ENCODE measurements around the gene FREM2. TPM values are rescaled to one million over a fixed set of nuclear protein-coding genes. Genes with fewer than 3 reads are reported as not detected.

The FREM2 gene
- total RNA-seq, 2 experiments from 2014 or later = not detected

GRCh38 chr13:38667526-38668109, 19.3 kb upstream of the FREM2 start:
- BruUV-seq (replicated peaks) = no TSS peak
- POLR2A ChIA-PET = no interaction called here

GRCh38 chr13:38669234-38669964, 17.5 kb upstream of the FREM2 start:
- no peak overlapping the region for H2AFZ ChIP-seq (ENCODE audit: low read length)
- H3K9me2 ChIP-seq (ENCODE audit: insufficient read depth, low read length) = no peaks in the 10 kb centered on the region
- DNase-seq (ENCODE audit: low spot score) = no peak
- intact Hi-C loops (cut with micrococcal nuclease; ENCODE audit: unreplicated experiment) = no loop called here
- no peaks in the 10 kb centered on the region for H3K4me1 ChIP-seq (ENCODE audit: insufficient read depth, low read length, poor library complexity, severe bottlenecking)
- H3K4me2 ChIP-seq (ENCODE audit: low read length) = no peak overlapping the region
- H3K9me3 ChIP-seq (ENCODE audit: low read length) = no peaks in the 10 kb centered on the region
- no peaks in the 10 kb centered on the region for H3K79me2 ChIP-seq (ENCODE audit: insufficient read depth, low read depth, low read length)
- no TSS peak for BruUV-seq (replicated peaks)
- TF ChIP-seq EZH2phosphoT487 (IDR thresholded peaks at IDR 0.05; ENCODE audit: borderline replicate concordance, low read depth, low read length) (no peak), CTCF (conservative IDR thresholded peaks at IDR 0.05; ENCODE audit: low read length) (no peak)
- CTCF ChIA-PET (ENCODE audit: unreplicated experiment) = no interaction called here
- H3K27ac ChIP-seq (ENCODE audit: low read depth, low read length, poor library complexity, severe bottlenecking) = no peak overlapping the region
- no peak overlapping the region for H3K4me3 ChIP-seq (ENCODE audit: low read depth, low read length, poor library complexity, severe bottlenecking)
- no peaks in the 10 kb centered on the region for H3K36me3 ChIP-seq (ENCODE audit: insufficient read depth, low read length)
- H4K20me1 ChIP-seq (ENCODE audit: insufficient read depth, low read length) = no peaks in the 10 kb centered on the region
- POLR2A ChIA-PET = no interaction called here

More at GRCh38 chr13:38667526-38668109, 19.3 kb upstream of the FREM2 start:
- Histone ChIP-seq H3K4me2 (ENCODE audit: low read length) (no peak overlapping the region), H3K79me2 (ENCODE audit: insufficient read depth, low read depth, low read length) (no peaks in the 10 kb centered on the region), H3K9me3 (ENCODE audit: low read length) (no peaks in the 10 kb centered on the region), H4K20me1 (ENCODE audit: insufficient read depth, low read length) (no peaks in the 10 kb centered on the region), H3K36me3 (ENCODE audit: insufficient read depth, low read length) (no peaks in the 10 kb centered on the region), H3K4me3 (ENCODE audit: low read depth, low read length, poor library complexity, severe bottlenecking) (no peak overlapping the region), H3K9me2 (ENCODE audit: insufficient read depth, low read length) (no peaks in the 10 kb centered on the region), H2AFZ (ENCODE audit: low read length) (no peak overlapping the region), H3K4me1 (ENCODE audit: insufficient read depth, low read length, poor library complexity, severe bottlenecking) (no peaks in the 10 kb centered on the region), H3K27ac (ENCODE audit: low read depth, low read length, poor library complexity, severe bottlenecking) (no peak overlapping the region)
- no peak for DNase-seq (ENCODE audit: low spot score)
- TF ChIP-seq CTCF (conservative IDR thresholded peaks at IDR 0.05; ENCODE audit: low read length) (no peak), EZH2phosphoT487 (IDR thresholded peaks at IDR 0.05; ENCODE audit: borderline replicate concordance, low read depth, low read length) (no peak)
- intact Hi-C loops (cut with micrococcal nuclease; ENCODE audit: unreplicated experiment) = no loop called here
- CTCF ChIA-PET (ENCODE audit: unreplicated experiment) = no interaction called here

DNA sequence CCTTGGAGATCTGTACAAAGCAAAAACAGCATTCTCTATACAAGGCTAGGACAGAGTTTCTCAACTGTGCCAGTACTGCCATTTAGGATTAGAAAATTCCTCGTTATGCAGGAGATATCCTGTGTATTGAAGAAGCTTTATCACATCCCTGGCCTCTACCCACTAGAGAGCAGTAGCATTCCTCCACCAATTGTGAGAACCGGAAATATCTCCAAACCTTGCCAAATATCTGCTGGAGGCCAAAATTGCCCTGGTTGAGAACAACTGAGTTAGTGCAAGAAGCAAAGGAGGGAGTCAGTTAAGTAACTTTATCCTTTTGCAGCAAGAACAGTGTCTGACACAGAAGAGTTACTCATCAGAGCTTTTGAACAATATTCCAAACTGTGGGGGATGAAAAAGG, 16.2 kb upstream of the FREM2 start:
- no peak for TF ChIP-seq CTCF (conservative IDR thresholded peaks at IDR 0.05; ENCODE audit: low read length)
- TF ChIP-seq EZH2phosphoT487 (IDR thresholded peaks at IDR 0.05; ENCODE audit: borderline replicate concordance, low read depth, low read length) = no peak
- H3K4me2 ChIP-seq (ENCODE audit: low read length) = no peak overlapping the region
- CTCF ChIA-PET (ENCODE audit: unreplicated experiment) = no interaction called here
- no peak overlapping the region for H3K27ac ChIP-seq (ENCODE audit: low read depth, low read length, poor library complexity, severe bottlenecking)
- no peaks in the 10 kb centered on the region for H3K79me2 ChIP-seq (ENCODE audit: insufficient read depth, low read depth, low read length)
- no peak overlapping the region for H3K4me3 ChIP-seq (ENCODE audit: low read depth, low read length, poor library complexity, severe bottlenecking)
- H3K9me3 ChIP-seq (ENCODE audit: low read length) = no peaks in the 10 kb centered on the region
- H3K4me1 ChIP-seq (ENCODE audit: insufficient read depth, low read length, poor library complexity, severe bottlenecking) = no peaks in the 10 kb centered on the region
- DNase-seq (ENCODE audit: low spot score) = no peak
- intact Hi-C loops (cut with micrococcal nuclease; ENCODE audit: unreplicated experiment) = no loop called here
- H3K9me2 ChIP-seq (ENCODE audit: insufficient read depth, low read length) = no peaks in the 10 kb centered on the region
- H3K36me3 ChIP-seq (ENCODE audit: insufficient read depth, low read length) = no peaks in the 10 kb centered on the region
- BruUV-seq (replicated peaks) = no TSS peak
- no peak overlapping the region for H2AFZ ChIP-seq (ENCODE audit: low read length)
- POLR2A ChIA-PET = no interaction called here
- H4K20me1 ChIP-seq (ENCODE audit: insufficient read depth, low read length) = no peaks in the 10 kb centered on the region

Data from OCI-LY7 (cell line).